Measurements from ENCODE around the gene GNA14.
A peak's percentile ranks its signal among the peaks of the same experiment; 100 is the strongest.
"Not testable (repeated sequence)": the region's sequence is repeated elsewhere in the genome, so short reads cannot be mapped to it uniquely, and the experiment has no call there.

Gene GNA14

DNA sequence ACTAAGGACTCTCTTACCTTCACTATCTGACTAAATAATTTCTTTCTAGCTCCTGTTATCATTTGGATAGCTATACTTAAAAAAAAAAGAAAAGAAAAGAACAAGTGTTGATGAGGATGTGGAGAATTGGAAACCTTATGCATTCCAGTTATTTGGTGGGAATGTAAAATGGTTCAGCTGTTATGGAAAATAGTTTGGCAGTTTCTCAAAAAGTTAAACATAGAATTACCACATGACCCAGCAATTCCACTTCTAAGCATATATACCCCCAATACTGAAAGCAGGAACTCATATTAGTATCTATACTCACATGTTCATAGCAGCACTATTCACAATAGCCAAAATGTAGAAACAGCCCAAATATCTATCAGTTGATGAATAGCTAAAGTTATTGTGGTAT is 61.1 kb downstream of the GNA14 start:
- no peak for DNase-seq

DNA sequence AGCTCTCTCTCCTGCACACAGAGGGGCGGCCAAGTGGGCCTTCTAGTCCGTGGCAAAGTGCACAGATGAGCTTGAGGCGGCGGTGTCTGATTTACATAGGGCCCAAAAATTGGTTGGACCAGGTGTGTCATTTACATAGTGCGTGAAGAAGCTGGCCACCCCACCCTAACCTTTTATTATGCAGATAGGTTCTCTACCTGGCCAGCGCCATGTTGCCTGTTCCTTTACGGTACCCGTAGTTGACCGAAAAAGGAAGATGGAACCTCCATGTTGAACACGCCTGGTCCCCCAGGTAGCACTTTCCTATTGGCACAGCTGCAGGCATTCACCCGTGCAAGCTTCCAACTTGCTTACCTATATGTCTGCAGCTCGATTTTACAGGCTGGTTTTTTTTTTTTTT is 61.5 kb downstream of the GNA14 start:
- no peak for DNase-seq

DNA sequence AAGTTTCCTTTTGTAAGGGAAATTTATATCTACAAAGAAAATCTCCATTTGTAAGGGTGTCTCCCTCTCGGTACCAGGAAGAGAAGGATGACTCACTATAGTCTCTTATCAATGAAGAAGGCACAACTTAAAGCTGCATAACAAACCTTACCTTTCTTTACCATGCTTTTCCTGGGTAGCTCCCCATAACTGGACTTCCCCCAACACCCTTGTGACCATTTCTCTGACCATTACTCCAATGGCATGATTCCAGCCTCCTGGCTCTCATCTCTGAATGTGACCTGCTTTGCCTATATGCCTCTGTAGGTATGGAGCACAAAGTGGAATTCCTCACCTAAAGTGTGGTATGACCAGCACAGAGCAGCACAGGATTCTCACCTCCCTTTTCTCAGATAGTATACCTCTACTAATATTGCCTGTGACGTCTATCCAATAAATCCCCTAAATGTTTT is 62.8 kb downstream of the GNA14 start:
- no peak for DNase-seq

DNA sequence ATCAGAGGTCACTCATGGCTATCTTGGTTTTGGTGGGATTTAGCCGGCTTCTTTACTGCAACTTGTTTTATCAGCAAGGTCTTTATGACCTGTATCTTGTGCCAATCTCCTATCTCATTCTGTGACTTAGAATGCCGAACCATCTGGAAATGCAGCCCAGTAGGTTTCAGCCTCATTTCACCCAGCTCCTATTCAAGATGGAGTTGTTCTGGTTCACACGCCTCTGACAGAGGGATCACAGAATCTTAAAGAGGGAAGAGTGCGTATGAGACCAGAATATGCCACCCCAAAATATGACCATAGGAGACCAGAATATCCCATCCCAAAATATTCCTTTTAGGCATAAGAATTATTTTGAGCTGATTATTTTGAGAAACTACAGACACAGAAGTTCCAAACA is 63.2 kb downstream of the GNA14 start:
- DNase-seq = not testable (repeated sequence)

DNA sequence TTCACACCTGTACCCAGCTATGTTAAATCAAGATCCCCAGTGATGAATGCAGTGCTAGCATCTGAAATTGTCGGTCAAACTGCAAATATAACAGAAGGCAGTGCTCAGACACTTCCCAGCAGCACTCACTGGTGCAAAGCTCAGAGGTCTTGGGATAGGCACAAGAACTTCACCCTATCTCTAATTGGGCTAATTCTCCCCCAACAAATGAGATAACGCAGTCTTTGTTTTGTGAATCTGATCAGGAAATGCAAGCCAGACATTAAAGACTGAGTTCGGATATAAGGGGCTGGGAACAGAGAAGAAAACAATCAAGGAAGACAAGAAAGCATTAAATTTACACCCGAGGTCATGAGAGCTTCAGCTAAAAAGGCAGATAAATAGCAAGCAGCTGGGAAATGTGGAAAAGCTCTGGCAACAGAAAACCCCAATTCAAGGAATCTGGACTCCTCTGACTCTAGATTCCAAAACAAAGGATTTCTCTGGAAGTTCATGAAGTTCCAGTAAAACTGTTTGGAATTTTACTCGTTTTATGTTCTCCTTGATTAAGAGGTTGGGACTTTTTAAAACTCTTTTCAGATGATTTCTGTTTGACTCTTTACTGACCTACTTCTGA is 65.1 kb downstream of the GNA14 start:
- DNase-seq = no peak

DNA sequence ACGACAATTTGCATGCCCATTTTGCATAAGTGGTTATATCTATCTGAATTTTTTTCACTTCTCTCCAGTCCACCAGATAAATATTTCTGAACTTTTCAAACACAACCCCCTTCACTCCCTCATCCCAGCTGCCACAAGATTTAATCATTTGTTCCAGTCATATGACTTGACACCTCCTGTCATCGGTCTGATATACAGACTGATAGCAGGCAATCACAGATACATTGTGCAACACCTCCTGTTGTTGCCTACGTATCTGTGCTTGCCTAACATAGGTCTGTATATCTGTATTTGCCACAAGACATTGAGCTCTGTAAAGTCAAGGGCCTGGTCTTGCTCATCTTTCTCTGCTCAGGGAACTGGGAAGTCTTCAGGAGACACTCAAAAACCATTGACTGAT is 65.6 kb downstream of the GNA14 start:
- no peak for DNase-seq

DNA sequence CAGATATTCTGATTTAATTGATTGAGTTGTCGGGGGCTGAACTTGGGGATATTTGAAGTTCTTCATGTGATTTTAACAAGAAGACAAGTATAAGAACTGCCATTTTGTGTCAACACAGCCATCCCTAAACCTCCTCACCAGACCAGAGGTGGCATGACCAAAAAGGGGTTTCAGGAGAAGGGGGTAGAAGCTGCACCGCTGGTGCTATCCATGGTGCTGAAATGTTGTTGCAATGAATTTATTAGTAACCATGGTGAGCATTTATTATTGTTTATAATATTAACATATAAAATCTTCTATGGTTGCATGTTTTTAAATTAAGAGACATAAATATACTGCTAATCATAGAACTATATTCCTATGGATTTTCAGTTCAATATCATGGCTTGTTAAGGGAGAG is 72.3 kb downstream of the GNA14 start:
- DNase-seq = peak; percentile 2 to 5

DNA sequence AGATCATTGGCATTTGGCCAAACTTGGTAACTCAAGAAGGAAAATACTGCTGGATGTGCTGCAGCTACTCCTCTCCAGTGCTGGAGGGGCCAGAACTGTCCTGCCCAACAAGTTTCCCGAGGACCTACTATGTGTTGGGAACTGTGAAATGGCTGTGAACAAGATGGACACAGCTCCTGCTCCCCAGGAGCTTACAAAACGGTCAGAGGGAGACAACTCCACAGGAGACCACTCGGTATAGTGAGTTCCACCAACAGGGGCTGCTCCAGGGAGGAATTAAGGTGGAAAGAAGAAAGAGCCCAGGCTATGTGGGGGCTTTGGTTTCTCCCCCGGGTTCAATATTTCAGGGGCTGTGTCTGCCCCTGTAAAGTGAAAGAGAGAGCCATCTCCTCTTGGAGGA is 78.8 kb downstream of the GNA14 start:
- no peak for DNase-seq

DNA sequence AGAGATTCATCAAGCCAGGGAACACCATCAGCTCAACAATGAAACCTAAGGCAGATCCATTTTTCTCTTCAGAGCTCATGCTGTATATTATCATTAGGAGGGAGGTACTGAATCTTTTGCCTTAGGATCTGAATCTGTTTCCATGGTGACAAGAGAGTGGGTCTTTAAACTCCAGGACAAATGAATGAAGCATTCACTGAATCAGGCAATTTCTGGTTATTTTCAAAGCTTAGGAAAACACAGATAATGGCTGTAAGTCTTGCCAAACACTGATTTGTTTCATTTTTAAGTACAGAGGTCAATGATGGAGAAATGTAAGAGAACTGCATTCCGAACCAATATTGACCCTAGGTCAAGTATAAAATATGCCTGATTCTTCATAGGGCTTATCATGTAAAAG is 84.9 kb downstream of the GNA14 start:
- DNase-seq = no peak

DNA sequence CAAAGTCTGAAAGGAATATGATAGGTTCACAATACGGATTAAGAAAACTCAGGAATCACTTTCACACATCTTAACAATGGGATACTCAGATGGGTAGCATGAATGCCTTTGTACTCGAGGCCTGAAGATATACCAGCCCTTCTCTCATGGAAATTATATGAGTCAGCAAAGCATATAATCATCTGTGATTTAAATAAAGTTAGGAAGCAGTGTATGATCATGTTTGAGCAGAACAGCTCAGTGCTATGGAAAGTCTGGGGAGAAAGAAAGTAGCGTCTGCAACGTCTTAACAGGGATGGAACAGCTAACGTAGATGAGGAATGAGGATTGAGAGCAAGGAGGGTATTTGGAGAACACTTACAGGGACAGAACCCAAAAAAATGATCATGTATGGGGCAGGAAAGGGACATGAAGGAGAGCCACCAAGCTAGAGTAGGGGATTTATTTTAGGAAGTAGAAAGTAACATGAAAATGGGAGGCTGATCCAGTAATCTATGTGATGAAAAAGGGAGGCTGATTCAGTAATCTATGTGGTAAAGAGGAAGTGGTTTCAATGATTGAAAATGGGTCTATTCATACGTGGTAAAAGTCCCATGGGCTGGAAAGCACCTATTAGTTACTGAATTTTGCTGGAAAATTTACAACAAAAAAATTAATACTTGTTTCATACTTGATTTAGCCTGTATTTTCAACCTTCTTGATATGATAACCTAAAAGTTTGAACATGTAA is 85.9 kb downstream of the GNA14 start:
- DNase-seq = no peak

DNA sequence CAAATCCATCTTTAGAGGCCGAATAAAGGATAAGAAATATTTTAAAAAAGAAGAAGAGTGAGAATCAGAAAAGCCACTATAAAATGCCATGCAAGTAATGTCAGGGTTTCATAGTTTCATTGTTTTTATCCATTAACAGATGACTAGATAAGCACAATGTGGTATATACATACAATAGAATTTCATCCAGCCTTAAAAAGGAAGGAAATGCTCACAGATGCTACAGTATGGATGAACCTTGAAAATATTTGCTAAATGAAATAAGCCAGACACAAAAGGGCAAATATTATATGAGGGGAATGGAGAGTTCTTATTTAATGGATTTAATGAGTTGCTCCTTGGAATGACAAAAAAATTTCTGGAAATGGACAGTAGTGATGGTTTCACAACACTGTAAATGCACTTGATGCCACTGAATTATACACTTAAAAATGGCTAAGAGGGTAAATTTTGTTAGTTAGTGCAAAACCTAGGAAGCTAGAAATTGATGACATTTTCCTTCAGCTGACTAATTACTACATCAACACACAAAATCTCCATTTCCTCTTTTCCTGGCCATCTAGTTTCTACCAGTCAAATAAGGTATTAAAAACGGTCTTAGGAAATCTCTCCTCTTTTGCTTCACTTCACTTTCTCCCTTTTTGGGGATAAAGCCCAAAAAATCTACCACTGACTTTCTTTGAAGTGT is 86.6 kb downstream of the GNA14 start:
- no peak for DNase-seq

DNA sequence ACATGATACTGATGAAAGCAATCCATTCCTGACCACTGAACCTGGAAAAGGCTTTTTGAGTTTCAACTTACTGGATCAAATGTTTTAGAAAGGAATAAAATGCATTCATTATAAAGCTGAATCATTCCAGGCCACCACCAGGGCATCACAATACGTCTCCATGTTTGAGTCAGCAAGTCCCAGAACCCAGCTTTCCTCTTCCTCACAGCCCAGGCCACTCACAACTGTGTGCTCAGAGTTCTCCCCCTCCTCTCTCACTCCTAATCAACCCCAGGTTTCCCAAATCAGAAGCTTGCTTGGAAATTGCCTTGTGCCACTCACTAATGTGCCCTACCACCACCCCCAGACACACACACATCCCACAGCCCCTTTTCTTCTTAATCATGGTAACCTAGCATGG is 91.7 kb downstream of the GNA14 start:
- DNase-seq = no peak

DNA sequence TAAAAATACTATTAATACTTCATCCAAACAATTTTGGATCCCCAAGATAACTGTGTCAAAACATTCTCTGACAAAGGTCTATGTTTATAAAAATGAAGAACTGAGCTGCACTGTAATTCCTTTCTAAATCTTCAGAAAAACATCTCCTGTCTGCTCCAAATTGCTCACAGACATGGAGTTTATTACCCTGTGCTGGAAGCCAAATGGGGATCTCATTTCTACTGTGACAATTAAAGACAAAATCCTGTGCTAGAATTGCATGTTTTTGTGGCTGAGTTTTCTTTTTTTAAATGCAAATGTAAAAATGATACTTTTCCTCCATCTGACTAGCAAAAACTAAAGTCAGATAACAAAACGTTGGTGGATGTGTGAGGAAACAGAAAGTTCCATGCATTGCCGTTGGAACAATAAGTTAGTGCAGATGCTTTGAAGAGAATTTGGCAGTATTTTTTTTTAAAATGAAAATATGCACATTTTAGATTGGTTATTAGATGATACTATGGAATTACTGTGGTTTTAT is 93.5 kb downstream of the GNA14 start:
- no peak for DNase-seq

DNA sequence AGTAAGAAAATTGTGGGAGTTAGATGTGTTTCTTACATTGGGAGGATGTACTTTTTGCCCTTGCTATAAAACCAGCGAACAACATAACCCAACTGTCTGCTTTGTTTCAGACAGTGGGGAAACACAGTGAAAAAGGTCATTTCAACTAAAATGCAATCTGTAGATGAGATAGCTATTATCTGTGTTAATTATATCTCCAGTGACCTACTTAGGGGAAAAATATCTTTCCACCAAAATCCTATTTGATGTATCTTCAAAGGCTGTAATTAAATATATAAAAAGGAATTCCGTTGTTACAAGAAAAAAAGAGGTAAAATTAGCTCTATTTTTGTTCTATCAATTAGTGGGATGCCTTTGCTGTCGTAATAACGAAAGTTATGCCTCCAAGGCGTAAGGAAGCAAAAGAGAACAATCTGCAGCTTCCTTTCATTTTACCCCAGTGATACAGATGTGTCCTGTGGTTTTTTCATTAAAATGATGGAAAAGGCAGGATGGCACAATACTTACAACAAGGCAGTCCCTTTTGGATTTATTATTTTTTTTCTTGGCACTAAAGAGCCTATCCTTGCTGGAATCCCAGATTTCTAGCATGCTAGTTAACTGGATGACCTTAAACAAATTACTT is 100.9 kb downstream of the GNA14 start:
- DNase-seq = no peak

DNA sequence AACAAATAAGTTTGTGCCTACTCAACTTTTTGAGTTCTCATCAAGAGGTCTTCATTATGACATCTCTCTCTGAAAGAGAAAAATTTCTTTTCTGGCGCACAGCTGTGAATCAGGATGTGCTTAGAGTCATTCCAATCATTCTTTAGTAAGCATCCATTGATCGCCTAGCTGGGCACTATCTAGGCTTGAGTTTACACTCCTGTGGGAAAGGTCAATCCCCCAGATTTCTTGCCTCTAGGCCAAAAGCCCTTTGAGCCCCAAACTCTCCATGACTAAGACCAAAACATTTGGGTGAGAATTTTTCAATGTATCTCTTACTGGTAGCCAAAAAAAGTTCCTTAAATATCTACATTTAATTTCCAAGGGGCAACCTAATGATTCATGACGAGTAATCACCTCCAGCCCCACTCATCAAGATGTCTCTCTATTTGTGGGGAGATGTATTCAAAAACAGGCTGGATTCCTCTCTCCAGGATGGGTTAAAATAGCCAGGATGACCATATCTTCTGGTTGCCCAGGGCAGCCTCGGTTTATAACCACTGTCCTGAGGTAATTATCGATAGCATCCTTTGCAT is 101.7 kb downstream of the GNA14 start:
- DNase-seq = no peak

DNA sequence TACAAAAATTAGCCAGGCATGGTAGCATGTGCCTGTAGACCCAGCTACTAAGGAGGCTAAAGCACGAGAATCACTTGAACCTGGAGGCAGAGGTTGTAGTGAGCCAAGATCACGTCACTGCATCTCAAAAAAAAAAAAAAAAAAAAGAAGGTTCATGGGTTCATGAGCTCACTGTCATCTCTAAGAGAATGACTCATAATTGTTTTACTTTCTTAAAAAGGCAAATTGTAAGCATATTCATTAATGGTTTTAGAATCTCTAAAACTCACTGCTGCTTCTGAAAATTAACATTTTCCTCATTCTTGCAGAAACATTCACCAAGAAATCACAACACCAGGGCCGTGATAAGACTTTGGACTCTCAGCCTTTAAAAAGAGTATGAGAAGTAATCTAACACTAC is 103.6 kb downstream of the GNA14 start:
- no peak for DNase-seq

DNA sequence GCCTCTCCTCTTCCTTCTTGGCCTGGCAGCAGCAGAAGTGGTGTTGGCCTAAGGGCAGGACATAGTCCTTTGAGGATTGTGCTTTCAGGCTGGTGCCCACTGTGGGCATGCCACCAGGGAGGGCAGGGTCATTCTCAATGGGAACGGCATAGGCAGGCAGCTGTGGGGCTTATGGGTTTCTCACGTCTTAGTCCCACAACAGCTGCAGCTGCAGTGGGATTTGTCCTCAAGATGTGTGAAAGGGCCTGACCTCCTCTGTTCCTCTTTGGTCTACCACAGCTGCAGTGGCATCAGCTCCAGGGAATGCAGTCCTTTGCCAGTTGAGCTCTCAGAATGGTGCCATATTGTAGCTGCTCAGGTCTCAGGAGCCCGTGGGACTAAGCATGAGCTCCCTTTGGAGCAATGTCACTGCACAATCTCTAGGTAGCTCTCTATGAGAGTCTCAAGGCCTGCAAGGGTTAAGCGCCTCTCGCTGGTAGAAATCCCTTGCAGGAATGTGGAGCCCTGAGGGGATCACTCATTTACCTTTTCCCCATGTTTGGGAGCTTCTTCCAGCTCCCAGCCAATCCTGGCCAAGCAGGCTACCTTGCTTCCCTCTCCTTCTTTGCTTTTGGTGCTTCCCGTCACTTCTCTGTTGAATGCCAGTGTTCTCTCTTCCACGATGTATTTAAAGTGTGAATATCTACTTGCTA is 104.8 kb downstream of the GNA14 start:
- DNase-seq = no peak

DNA sequence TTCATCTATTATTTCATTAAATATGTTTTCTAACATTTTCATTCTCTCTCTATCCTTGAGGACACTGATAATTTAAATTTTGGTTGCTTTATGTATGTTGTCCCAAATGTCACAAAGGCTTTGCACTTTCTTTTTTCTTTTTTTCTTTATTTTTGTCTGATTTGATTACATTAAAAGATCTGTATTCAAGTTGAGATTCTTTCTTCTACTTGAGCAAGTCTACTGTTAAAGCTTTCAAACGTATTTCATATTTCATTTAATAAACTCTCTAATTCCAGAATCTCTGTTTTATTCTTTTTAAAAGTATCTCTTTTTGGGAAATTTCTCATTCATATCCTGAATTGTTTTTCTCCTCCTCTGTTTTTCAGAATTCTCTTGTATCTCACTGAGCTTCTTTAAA is 106.5 kb downstream of the GNA14 start:
- no peak for DNase-seq

DNA sequence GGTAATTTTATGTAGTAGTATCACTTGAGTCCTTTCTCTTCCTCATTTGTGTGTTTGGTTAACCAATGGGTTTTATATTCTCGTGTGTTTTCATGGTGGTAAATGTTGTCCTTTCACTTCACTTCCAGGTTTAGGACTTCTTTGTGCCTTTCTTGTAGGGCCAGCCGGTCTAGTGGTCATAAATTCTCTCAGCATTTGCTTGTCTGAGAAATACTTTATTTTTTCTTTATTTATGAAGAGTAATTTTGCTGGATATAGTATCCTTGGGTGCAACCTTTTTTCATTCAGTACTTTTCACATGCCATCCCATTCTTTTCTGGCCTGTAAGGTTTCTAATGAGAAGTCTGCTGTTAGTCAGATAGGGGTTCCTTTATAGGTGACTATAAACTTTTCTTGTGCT is 107.1 kb downstream of the GNA14 start:
- no peak for DNase-seq

DNA sequence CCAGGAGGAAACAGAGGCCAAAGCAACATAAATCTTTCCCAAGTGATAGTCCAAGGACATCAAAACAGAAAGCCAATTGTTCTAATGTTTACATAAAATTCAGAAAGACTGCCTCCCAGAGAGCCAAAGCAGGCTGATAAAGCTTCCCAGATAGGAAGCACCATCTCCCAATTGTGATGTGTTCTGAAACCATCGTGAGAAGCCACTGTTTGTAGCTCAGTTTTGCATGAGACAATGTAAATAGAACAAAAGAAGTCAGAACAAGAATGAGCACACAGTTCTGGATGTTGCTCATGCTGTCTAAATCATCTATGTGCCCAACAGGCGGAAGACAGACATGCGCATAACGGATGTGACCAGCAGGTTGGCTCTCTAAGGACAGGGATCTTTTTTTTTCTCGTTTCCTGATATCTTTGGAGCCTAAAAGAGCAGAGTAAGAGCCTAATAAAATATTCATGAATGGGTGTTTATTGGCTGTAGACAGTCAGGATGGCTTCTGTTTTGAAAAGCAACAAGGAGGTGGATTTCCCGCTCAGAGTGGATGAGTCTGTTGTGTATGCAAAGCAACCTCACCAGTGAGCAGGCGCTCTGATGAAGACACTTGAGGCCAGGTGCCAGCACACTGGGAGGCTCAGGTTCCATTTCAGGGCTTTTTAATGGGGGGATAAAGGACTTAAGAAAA is 113.6 kb downstream of the GNA14 start:
- DNase-seq = no peak

DNA sequence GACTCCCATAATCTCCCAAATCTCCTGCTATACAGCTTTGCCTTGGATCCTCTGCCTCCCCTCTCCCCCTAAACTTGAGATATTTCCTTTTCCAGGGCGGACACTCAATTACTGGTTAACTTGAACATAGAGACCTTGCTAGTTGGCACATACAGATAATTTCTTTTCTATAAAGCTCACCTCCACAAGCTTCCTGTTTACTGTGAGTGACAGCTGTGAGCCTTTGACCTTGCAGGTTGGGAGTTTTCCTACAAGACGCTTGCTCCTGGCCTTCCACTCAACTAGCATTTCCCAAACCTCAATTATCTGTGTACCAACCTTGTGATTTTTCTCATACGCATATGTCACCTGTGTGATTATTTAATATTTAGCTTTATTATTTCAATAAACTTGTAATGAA is 114.5 kb downstream of the GNA14 start:
- no peak for DNase-seq

DNA sequence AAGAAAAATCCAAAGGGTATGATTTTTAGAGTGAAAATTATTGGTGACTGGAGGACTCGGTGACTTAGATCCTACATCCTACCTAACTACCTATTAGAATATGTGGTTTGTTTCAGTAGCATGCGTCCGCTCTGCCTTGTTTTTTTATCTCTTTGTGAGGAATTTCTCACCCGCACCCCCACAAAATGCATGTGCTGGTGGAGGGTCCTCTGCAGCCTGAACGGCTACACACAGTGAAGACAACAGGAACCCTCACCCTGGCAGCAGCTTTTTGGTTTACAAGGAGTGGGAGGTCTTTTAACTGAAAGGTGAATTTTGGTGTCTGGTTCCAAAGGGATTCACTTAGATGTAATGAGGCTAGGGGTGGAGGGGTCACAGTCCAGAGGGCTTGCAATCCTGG is 115.5 kb downstream of the GNA14 start:
- no peak for DNase-seq

Measured in stimulated activated CD4-positive, alpha-beta T cell treated with anti-CD3 and anti-CD28 coated beads, Interleukin-2, amount 100 ng/mL, for 48 hours (primary cell).